MM.1S (cell line): ENCODE results near the gene TARP.
"Not testable (repeated sequence)": the region's sequence is repeated elsewhere in the genome, so short reads cannot be mapped to it uniquely, and the experiment has no call there.

Experiments
- DNase-seq: peaks from one replicate; pipeline ENCODE4 v3.0.0-alpha.2; 2015
- H2AFZ ChIP-seq: fragments of 300-600 bp; sonication (generic); 2 replicates; pipeline ENCODE4 v1.6.0; 2016; ENCODE audit warnings: antibody characterized with exemption, low read length
- H3F3A ChIP-seq: fragments of 300-600 bp; sonication (generic); 2 replicates; pipeline ENCODE4 v1.6.1; 2016; ENCODE audit warnings: mild to moderate bottlenecking, antibody characterized with exemption, low read length, moderate library complexity, mixed read lengths; ENCODE audit not compliant: insufficient read depth
- H3K27ac ChIP-seq: fragments of 300-600 bp; sonication (generic); 2 replicates; pipeline ENCODE4 v1.5.1; 2016; ENCODE audit warnings: mild to moderate bottlenecking, low read length
- H3K27me3 ChIP-seq: fragments of 300-600 bp; sonication (generic); replicated peaks from 2 replicates; pipeline ENCODE4 v1.6.0; 2016; ENCODE audit warnings: low read length; ENCODE audit not compliant: insufficient read depth
- H3K36me3 ChIP-seq: fragments of 300-600 bp; sonication (generic); replicated peaks from 2 replicates; pipeline ENCODE4 v1.6.1; 2016; ENCODE audit warnings: mild to moderate bottlenecking, low read length, mixed read lengths; ENCODE audit not compliant: insufficient read depth
- H3K4me1 ChIP-seq: fragments of 300-600 bp; sonication (generic); 2 replicates; pipeline ENCODE4 v1.6.1; 2016; ENCODE audit warnings: low read length, mixed read lengths
- H3K4me2 ChIP-seq: fragments of 300-600 bp; sonication (generic); 2 replicates; pipeline ENCODE4 v1.6.0; 2016; ENCODE audit warnings: low read depth, low read length
- H3K4me3 ChIP-seq: fragments of 300-600 bp; sonication (generic); 2 replicates; pipeline ENCODE4 v1.5.1; 2016; ENCODE audit warnings: low read length, mixed read lengths
- H3K79me2 ChIP-seq: fragments of 300-600 bp; sonication (generic); 2 replicates; pipeline ENCODE4 v1.6.1; 2016; ENCODE audit warnings: mixed run types, low read length, mixed read lengths
- H3K9ac ChIP-seq: fragments of 300-600 bp; sonication (generic); 2 replicates; pipeline ENCODE4 v1.6.1; 2016; ENCODE audit warnings: low read length, mixed read lengths
- H3K9me2 ChIP-seq: fragments of 300-600 bp; sonication (generic); replicated peaks from 2 replicates; pipeline ENCODE4 v1.6.1; 2016; ENCODE audit warnings: mild to moderate bottlenecking, low read length, mixed read lengths; ENCODE audit not compliant: insufficient read depth
- H3K9me3 ChIP-seq: fragments of 300-600 bp; sonication (generic); replicated peaks from 2 replicates; pipeline ENCODE4 v1.6.1; 2016; ENCODE audit warnings: mild to moderate bottlenecking, low read length, mixed read lengths; ENCODE audit not compliant: insufficient read depth
- H4K20me1 ChIP-seq: fragments of 300-600 bp; sonication (generic); 2 replicates; pipeline ENCODE4 v1.6.1; 2016; ENCODE audit warnings: mild to moderate bottlenecking, low read length, moderate library complexity, mixed read lengths; ENCODE audit not compliant: insufficient read depth
- EZH2 ChIP-seq: fragments of 300-600 bp; sonication (generic); optimal IDR thresholded peaks from 2 replicates; pipeline ENCODE3; 2017; ENCODE audit warnings: low read depth, mild to moderate bottlenecking, antibody characterized with exemption, low read length, mixed read lengths
- EZH2phosphoT487 ChIP-seq: fragments of 300-600 bp; sonication (generic); IDR thresholded peaks from 2 replicates; pipeline ENCODE4 v1.6.1; 2018; ENCODE audit warnings: antibody characterized with exemption, low read length
- TF ChIP-seq, protein P1 (sequence below): fragments of 300-600 bp; sonication (generic); IDR thresholded peaks from 2 replicates; pipeline ENCODE4 v1.5.1; 2016; ENCODE audit warnings: antibody characterized with exemption, low read length, mixed read lengths

Gene TARP

DNA sequence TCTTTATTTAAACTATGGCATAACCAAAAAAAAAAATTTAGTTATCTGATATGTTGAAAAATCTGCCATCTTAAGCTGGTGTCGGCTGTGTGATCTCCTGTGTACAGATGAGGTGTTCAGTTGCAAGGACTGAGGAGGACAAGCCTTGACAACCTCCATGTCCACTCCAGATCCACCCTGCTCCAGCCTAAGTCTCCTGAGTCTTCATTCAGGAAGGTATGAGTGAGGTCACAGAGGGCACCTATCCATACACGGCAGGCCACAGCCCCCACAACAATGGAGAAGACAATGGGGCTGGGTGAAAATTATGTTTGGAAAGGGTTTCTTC is 16.1 kb downstream of the TARP start:
- Histone ChIP-seq H3K27me3 (no peaks in the 10 kb centered on the region), H4K20me1 (no peaks in the 10 kb centered on the region)

DNA sequence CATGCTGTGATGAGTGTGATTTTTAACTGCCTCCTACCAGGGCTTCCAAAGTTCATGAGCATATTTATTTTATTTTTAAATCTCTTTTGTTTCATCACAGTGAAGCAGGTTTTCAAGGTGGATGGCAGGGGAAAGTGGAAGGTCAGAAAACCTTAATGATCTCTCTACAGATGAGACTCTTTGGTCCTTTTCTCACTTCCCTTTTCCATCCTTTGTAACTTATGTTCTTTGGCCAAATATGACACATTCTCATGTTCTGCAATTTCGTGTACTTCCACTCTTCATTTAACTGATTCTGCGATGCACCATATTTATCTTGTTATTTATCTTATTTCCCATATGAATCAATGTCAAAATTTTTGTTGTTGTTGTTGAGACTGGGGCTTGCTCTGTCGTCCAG is 23.6 kb downstream of the TARP start:
- not testable (repeated sequence) for H3K27ac ChIP-seq, H3K4me1 ChIP-seq

More for the DNA sequence above, 16.1 kb downstream of the TARP start:
- Histone ChIP-seq H3K4me2 (no peak overlapping the region), H3K79me2 (no peaks in the 10 kb centered on the region), H3F3A (no peaks in the 10 kb centered on the region), H3K4me1 (no peaks in the 10 kb centered on the region), H2AFZ (no peak overlapping the region), H3K36me3 (no peaks in the 10 kb centered on the region), H3K9me2 (no peaks in the 10 kb centered on the region), H3K9ac (no peak overlapping the region), H3K4me3 (no peak overlapping the region), H3K9me3 (no peaks in the 10 kb centered on the region), H3K27ac (no peak overlapping the region)
- DNase-seq, result no peak
- TF ChIP-seq EZH2phosphoT487 (no peak), EZH2 (no peak)
- TF ChIP-seq, protein P1, sequence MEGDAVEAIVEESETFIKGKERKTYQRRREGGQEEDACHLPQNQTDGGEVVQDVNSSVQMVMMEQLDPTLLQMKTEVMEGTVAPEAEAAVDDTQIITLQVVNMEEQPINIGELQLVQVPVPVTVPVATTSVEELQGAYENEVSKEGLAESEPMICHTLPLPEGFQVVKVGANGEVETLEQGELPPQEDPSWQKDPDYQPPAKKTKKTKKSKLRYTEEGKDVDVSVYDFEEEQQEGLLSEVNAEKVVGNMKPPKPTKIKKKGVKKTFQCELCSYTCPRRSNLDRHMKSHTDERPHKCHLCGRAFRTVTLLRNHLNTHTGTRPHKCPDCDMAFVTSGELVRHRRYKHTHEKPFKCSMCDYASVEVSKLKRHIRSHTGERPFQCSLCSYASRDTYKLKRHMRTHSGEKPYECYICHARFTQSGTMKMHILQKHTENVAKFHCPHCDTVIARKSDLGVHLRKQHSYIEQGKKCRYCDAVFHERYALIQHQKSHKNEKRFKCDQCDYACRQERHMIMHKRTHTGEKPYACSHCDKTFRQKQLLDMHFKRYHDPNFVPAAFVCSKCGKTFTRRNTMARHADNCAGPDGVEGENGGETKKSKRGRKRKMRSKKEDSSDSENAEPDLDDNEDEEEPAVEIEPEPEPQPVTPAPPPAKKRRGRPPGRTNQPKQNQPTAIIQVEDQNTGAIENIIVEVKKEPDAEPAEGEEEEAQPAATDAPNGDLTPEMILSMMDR, result no peak

DNA sequence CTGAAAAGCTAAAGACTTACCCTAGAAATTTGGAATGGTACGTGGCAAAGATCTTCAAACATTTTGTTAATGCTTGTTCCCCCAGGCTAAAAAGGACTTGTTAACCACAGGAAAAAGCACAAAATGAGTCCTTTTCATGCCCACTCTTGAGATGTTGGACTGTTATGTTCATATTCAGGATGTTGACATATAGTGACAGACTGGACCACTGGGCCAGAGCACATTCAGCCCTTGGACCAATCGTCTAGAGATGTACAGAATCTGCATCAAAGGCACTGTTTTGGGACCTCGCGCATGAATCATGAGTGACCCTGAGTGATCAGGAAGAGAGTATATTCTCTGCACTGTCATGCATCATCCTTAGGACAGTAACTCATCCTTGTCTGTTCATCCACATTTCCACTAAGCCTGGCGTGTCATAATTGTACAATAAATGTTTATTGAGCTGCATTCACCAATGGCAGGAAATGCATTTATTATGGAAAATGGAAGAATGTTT is 25.3 kb downstream of the TARP start:
- Histone ChIP-seq H3K4me3 (no peak overlapping the region), H3K27ac (no peak overlapping the region), H2AFZ (no peak overlapping the region), H3K27me3 (no peaks in the 10 kb centered on the region), H3K9ac (no peak overlapping the region), H3K36me3 (no peaks in the 10 kb centered on the region), H3K79me2 (no peaks in the 10 kb centered on the region), H3F3A (no peaks in the 10 kb centered on the region), H3K9me2 (no peaks in the 10 kb centered on the region), H3K9me3 (no peaks in the 10 kb centered on the region), H3K4me2 (no peak overlapping the region), H4K20me1 (no peaks in the 10 kb centered on the region), H3K4me1 (no peaks in the 10 kb centered on the region)
- no peak for TF ChIP-seq EZH2phosphoT487
- TF ChIP-seq, protein P1, result no peak
- no peak for TF ChIP-seq EZH2
- no peak for DNase-seq

More for the DNA sequence above, 23.6 kb downstream of the TARP start:
- H3K4me2 ChIP-seq, H3K27me3 ChIP-seq, H4K20me1 ChIP-seq, H3K36me3 ChIP-seq, H3K9me3 ChIP-seq, H3K4me3 ChIP-seq, H3F3A ChIP-seq, H3K9ac ChIP-seq, H2AFZ ChIP-seq, H3K79me2 ChIP-seq, H3K9me2 ChIP-seq: not testable (repeated sequence)
- peak; percentile 31 for DNase-seq

DNA sequence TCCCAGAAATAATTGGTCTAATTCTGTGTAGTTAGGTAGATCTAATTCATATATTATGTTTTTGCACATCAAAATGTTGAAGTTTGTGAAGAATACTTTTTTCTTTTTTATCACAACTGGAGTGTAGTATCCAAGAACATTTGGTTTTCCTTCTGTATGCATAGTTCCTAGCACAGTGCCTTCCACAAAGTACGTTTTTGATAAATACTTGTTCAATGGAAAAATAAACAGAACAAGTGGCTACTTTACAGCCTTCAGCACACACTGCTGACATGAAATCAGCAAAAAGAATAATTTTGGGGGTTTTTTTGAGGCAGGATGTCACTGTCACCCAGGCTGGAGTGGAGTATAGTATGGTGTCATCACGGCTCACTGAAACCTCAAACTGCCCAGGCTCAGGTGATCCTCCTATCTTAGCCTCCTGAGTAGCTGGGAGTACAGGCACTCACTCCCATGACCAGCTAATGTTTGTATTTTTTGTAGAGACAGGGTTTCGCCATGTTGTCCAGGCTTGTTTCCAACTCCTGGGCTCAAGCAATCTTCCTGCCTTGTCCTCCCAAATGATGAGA is 27.9 kb downstream of the TARP start:
- no peaks in the 10 kb centered on the region for H3K79me2 ChIP-seq
- H3K4me2 ChIP-seq, result no peak overlapping the region
- H3K27me3 ChIP-seq, result no peaks in the 10 kb centered on the region
- no peak overlapping the region for H2AFZ ChIP-seq
- H3K4me1 ChIP-seq, result no peaks in the 10 kb centered on the region
- no peaks in the 10 kb centered on the region for H3K9me2 ChIP-seq
- DNase-seq, result no peak
- no peaks in the 10 kb centered on the region for H3K9me3 ChIP-seq
- no peaks in the 10 kb centered on the region for H4K20me1 ChIP-seq
- no peak overlapping the region for H3K9ac ChIP-seq
- H3F3A ChIP-seq, result no peaks in the 10 kb centered on the region
- no peaks in the 10 kb centered on the region for H3K36me3 ChIP-seq
- TF ChIP-seq, protein P1, result no peak
- TF ChIP-seq EZH2phosphoT487, result no peak
- TF ChIP-seq EZH2, result no peak
- no peak overlapping the region for H3K27ac ChIP-seq
- H3K4me3 ChIP-seq, result no peak overlapping the region
